GM23248 (cell line): ENCODE measurements around the gene ANO5.

ENCODE experiments used
- EZH2 ChIP-seq: fragments of 200-600 bp; sonication (generic); IDR thresholded peaks from 2 replicates; pipeline ENCODE4 v1.6.1; 2018; ENCODE audit warnings: antibody characterized with exemption, mild to moderate bottlenecking; ENCODE audit not compliant: insufficient read depth, poor library complexity, severe bottlenecking
- EZH2phosphoT487 ChIP-seq: fragments of 200-600 bp; sonication (generic); IDR thresholded peaks from 2 replicates; pipeline ENCODE4 v1.6.1; 2018; ENCODE audit warnings: antibody characterized with exemption, moderate library complexity, mild to moderate bottlenecking, low read depth; ENCODE audit not compliant: insufficient read depth

- no peak for TF ChIP-seq EZH2
- TF ChIP-seq EZH2phosphoT487: no peak
Measured at GRCh38 chr11:22180131-22180530, 12.8 kb upstream of the ANO5 start.
